Tibial nerve (tissue), 4 donors: ENCODE measurements around the gene GPRC5B.

Experiments
- CTCF ChIP-seq, 5 experiments: fragments of 200-600 bp in 3 of 5; fragments of 450-650 bp in 2 of 5; sonication (generic) in 3 of 5; IDR thresholded peaks; one replicate each; pipeline ENCODE4 v1.5.1; 2016 to 2019; ENCODE audit warnings: antibody characterized with exemption in 5 of 5, mild to moderate bottlenecking in 3 of 5, moderate library complexity in 2 of 5
- EP300 ChIP-seq, 2 donors: sonication (generic); formaldehyde crosslinking; IDR thresholded peaks; one replicate each; pipeline ENCODE4 v1.6.1; 2017; ENCODE audit warnings: antibody characterized with exemption in 2 of 2, mild to moderate bottlenecking in 1 of 2
- POLR2A ChIP-seq, 2 donors: fragments of 450-650 bp; IDR thresholded peaks; one replicate each; pipeline ENCODE4 v1.6.1; 2017; ENCODE audit warnings: antibody characterized with exemption in 2 of 2, mild to moderate bottlenecking in 2 of 2, moderate library complexity in 2 of 2

GRCh38 chr16:19837984-19838707 lies 46.5 kb downstream of the GPRC5B start:
- TF ChIP-seq POLR2A (IDR thresholded peaks at IDR 0.05), result no peak
- no peak for TF ChIP-seq CTCF (IDR thresholded peaks at IDR 0.05)
- no peak for TF ChIP-seq EP300 (IDR thresholded peaks at IDR 0.05)
